DND-41 (cell line): ENCODE measurements around the gene UBXN4.
A peak's percentile ranks its signal among the peaks of the same experiment; 100 is the strongest.

Experiments
- ATAC-seq: fragments of 200-7000 bp; cut with Tn5 transposase; 3 replicates; pipeline ENCODE4 v1.9.1; 2021; ENCODE audit warnings: low read depth; ENCODE audit not compliant: insufficient read depth
- DNase-seq: peaks from one replicate; pipeline ENCODE4 v3.0.0-alpha.2; 2020
- H2AFZ ChIP-seq: 2 replicates; pipeline ENCODE4 v1.6.0; 2012; ENCODE audit warnings: low read depth, low read length
- H3K27ac ChIP-seq: 2 replicates; pipeline ENCODE4 v1.5.1; 2012; ENCODE audit warnings: low read length, inconsistent platforms
- H3K27me3 ChIP-seq: fragments of 200-600 bp; sonication (generic); 2 replicates; pipeline ENCODE4 v1.6.0; 2012; ENCODE audit warnings: low read length, mild to moderate bottlenecking, inconsistent platforms; ENCODE audit not compliant: insufficient read depth, poor library complexity
- H3K36me3 ChIP-seq: 2 replicates; pipeline ENCODE4 v1.5.1; 2012; ENCODE audit warnings: low read length, inconsistent platforms; ENCODE audit not compliant: insufficient read depth
- H3K4me1 ChIP-seq: 2 replicates; pipeline ENCODE4 v1.5.1; 2012; ENCODE audit warnings: mild to moderate bottlenecking, low read length; ENCODE audit not compliant: insufficient read depth
- H3K4me2 ChIP-seq: 2 replicates; pipeline ENCODE4 v1.6.0; 2012; ENCODE audit warnings: mild to moderate bottlenecking, moderate library complexity, low read length, inconsistent platforms; ENCODE audit not compliant: insufficient read depth
- H3K4me3 ChIP-seq, 2 experiments: fragments of 200-600 bp in 1 of 2; shearing (Covaris generic) in 1 of 2; 2 replicates each; pipeline ENCODE4 v1.5.1; 2012 to 2016; ENCODE audit warnings: inconsistent platforms in 2 of 2, low read length in 2 of 2, mild to moderate bottlenecking in 2 of 2, low read depth in 1 of 2, moderate library complexity in 1 of 2
- H3K79me2 ChIP-seq: 2 replicates; pipeline ENCODE4 v1.6.0; 2012; ENCODE audit warnings: low read length, inconsistent platforms; ENCODE audit not compliant: insufficient read depth
- H3K9ac ChIP-seq: 2 replicates; pipeline ENCODE4 v1.6.0; 2012; ENCODE audit warnings: low read depth, mild to moderate bottlenecking, inconsistent platforms, low read length, moderate library complexity
- H3K9me3 ChIP-seq: 2 replicates; pipeline ENCODE4 v1.5.1; 2012; ENCODE audit warnings: low read length, moderate library complexity, mild to moderate bottlenecking, inconsistent platforms; ENCODE audit not compliant: insufficient read depth, severe bottlenecking
- H4K20me1 ChIP-seq: 2 replicates; pipeline ENCODE4 v1.6.0; 2012; ENCODE audit warnings: low read length; ENCODE audit not compliant: insufficient read depth
- EZH2 ChIP-seq: IDR thresholded peaks from 3 replicates; pipeline ENCODE4 v1.6.1; 2012; ENCODE audit warnings: borderline replicate concordance, low read depth, mild to moderate bottlenecking, moderate library complexity, low read length, inconsistent platforms; ENCODE audit not compliant: severe bottlenecking
- TF ChIP-seq, protein P1 (sequence below): IDR thresholded peaks from 2 replicates; pipeline ENCODE4 v1.5.1; 2012; ENCODE audit warnings: borderline replicate concordance, low read length, moderate library complexity, mild to moderate bottlenecking; ENCODE audit not compliant: poor library complexity, severe bottlenecking; ENCODE audit errors: extremely low read depth

The UBXN4 gene

GRCh38 chr2:135776367-135776766 lies 34.7 kb downstream of the UBXN4 start:
- ATAC-seq: no peak
- Histone ChIP-seq H4K20me1 (no peaks in the 10 kb centered on the region), H2AFZ (no peak overlapping the region), H3K27ac (no peak overlapping the region), H3K4me1 (no peaks in the 10 kb centered on the region), H3K79me2 (no peaks in the 10 kb centered on the region; the same call in 1 of the 2 replicates), H3K27me3 (no peaks in the 10 kb centered on the region), H3K4me2 (no peak overlapping the region), H3K36me3 (peaks cover 91% of the 10 kb centered on the region), H3K9me3 (no peaks in the 10 kb centered on the region), H3K9ac (no peak overlapping the region), H3K4me3 (no peak overlapping the region)
- TF ChIP-seq, protein P1, sequence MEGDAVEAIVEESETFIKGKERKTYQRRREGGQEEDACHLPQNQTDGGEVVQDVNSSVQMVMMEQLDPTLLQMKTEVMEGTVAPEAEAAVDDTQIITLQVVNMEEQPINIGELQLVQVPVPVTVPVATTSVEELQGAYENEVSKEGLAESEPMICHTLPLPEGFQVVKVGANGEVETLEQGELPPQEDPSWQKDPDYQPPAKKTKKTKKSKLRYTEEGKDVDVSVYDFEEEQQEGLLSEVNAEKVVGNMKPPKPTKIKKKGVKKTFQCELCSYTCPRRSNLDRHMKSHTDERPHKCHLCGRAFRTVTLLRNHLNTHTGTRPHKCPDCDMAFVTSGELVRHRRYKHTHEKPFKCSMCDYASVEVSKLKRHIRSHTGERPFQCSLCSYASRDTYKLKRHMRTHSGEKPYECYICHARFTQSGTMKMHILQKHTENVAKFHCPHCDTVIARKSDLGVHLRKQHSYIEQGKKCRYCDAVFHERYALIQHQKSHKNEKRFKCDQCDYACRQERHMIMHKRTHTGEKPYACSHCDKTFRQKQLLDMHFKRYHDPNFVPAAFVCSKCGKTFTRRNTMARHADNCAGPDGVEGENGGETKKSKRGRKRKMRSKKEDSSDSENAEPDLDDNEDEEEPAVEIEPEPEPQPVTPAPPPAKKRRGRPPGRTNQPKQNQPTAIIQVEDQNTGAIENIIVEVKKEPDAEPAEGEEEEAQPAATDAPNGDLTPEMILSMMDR: no peak
- no peak for TF ChIP-seq EZH2
- no peak for DNase-seq

GRCh38 chr2:135782231-135782630 lies 40.6 kb downstream of the UBXN4 start:
- Histone ChIP-seq H3K4me2 (no peak overlapping the region), H3K9me3 (no peaks in the 10 kb centered on the region), H3K36me3 (peaks cover 91% of the 10 kb centered on the region), H4K20me1 (no peaks in the 10 kb centered on the region), H3K79me2 (no peaks in the 10 kb centered on the region), H3K4me1 (no peaks in the 10 kb centered on the region), H3K27me3 (no peaks in the 10 kb centered on the region), H3K4me3 (no peak overlapping the region), H3K27ac (no peak overlapping the region), H2AFZ (no peak overlapping the region), H3K9ac (no peak overlapping the region)
- DNase-seq: no peak
- no peak for ATAC-seq
- no peak for TF ChIP-seq EZH2
- TF ChIP-seq, protein P1: no peak

DNA sequence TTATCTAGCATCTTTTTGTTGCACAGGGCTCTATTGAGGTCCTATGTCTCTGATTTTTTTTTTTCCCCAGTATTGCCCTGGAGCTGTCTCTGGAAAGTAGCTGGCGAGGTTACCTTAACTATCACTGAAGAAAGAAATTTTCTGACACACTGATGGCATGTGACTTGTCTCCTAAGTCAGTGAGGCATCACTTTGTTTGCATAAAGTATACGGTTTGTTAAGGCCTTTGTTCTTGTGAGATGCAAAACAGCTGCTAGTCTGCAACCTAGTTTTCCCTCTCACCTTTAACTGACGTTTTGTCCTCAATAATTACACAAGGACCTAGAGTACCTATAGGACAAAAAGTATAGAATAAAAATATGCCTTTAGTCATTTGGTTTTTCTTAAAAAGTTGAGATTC lies 41.8 kb downstream of the UBXN4 start:
- peaks cover 87% of the 10 kb centered on the region for H3K36me3 ChIP-seq
- no peaks in the 10 kb centered on the region for H3K27me3 ChIP-seq
- TF ChIP-seq EZH2: no peak
- TF ChIP-seq, protein P1: no peak
- no peak overlapping the region for H3K27ac ChIP-seq
- no peak overlapping the region for H3K4me3 ChIP-seq
- DNase-seq: no peak
- no peak overlapping the region; the same call in 1 of the 2 replicates for H3K9ac ChIP-seq
- H2AFZ ChIP-seq: no peak overlapping the region
- no peaks in the 10 kb centered on the region for H3K9me3 ChIP-seq
- no peak overlapping the region for H3K4me2 ChIP-seq
- no peaks in the 10 kb centered on the region for H3K79me2 ChIP-seq
- no peaks in the 10 kb centered on the region for H4K20me1 ChIP-seq
- ATAC-seq: no peak
- H3K4me1 ChIP-seq: no peaks in the 10 kb centered on the region

DNA sequence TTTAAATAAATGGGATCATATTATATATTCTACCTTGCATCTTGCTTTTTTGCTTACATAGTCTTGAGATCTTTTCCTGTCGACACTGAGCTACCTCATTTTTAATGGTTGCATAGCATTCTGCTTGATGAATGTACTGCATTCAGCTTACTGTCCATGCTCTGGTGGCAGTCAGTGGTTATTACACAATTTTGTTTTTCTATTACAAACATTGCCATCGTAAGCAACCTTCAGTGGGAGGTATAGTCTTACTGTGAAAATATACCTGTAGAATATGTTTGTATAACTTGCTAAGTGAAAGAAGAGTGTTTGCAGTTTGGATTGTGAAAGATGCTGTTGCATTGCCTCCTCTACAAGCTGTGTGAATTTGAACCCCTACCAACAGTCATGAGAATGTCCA lies 43.4 kb downstream of the UBXN4 start:
- no peak overlapping the region for H3K27ac ChIP-seq
- H4K20me1 ChIP-seq: no peaks in the 10 kb centered on the region
- H3K4me1 ChIP-seq: no peaks in the 10 kb centered on the region
- no peaks in the 10 kb centered on the region for H3K27me3 ChIP-seq
- DNase-seq (no peak), ATAC-seq (peak; percentile 55; the same call in 1 of the 3 replicates)
- H3K4me3 ChIP-seq: no peak overlapping the region
- H3K4me2 ChIP-seq: no peak overlapping the region
- no peaks in the 10 kb centered on the region for H3K9me3 ChIP-seq
- TF ChIP-seq, protein P1: peak; percentile 41
- TF ChIP-seq EZH2: no peak
- H2AFZ ChIP-seq: no peak overlapping the region
- peaks cover 83% of the 10 kb centered on the region for H3K36me3 ChIP-seq
- H3K79me2 ChIP-seq: no peaks in the 10 kb centered on the region
- H3K9ac ChIP-seq: no peak overlapping the region
